OCI-LY7 (cell line): Measurements from ENCODE around the gene NPLOC4. TPM values are rescaled to one million over a fixed set of nuclear protein-coding genes. Genes with fewer than 3 reads are reported as not detected.

Source experiments
- BruUV-seq: library from RNA; stranded (reverse); fragments of 400-500 nt; replicated peaks from 2 replicates; lab custom pipeline; 2021; lab: Mats Ljungman, UMichigan
- CTCF ChIA-PET: fragments of 300-600 bp; sonication (Branson Sonifier 250); formaldehyde crosslinking; loops from one replicate; lab custom pipeline; 2022; ENCODE audit warnings: antibody characterized with exemption; ENCODE audit not compliant: unreplicated experiment; lab: Charles Lee
- POLR2A ChIA-PET: fragments of 300-600 bp; sonication (Branson Sonifier 250); formaldehyde crosslinking; loops from one replicate; lab custom pipeline; 2022; ENCODE audit warnings: antibody characterized with exemption; lab: Charles Lee
- DNase-seq: peaks from one replicate; pipeline ENCODE4 v3.0.0-alpha.2; 2015; ENCODE audit warnings: low spot score
- H2AFZ ChIP-seq: fragments of 200-600 bp; sonication (generic), shearing (Covaris generic); 2 replicates; pipeline ENCODE4 v1.6.1; 2014; ENCODE audit warnings: mild to moderate bottlenecking, antibody characterized with exemption, low read length, moderate library complexity
- H3K27ac ChIP-seq: fragments of 200-600 bp; sonication (generic); 2 replicates; pipeline ENCODE4 v1.5.1; 2014; ENCODE audit warnings: mixed run types, low read depth, mild to moderate bottlenecking, moderate library complexity, low read length, inconsistent platforms; ENCODE audit not compliant: poor library complexity, severe bottlenecking
- H3K36me3 ChIP-seq: fragments of 200-600 bp; sonication (generic); 2 replicates; pipeline ENCODE4 v1.6.1; 2014; ENCODE audit warnings: mild to moderate bottlenecking, antibody characterized with exemption, low read length, moderate library complexity, mixed read lengths; ENCODE audit not compliant: insufficient read depth
- H3K4me1 ChIP-seq: fragments of 200-600 bp; sonication (generic); 2 replicates; pipeline ENCODE4 v1.5.1; 2014; ENCODE audit warnings: mild to moderate bottlenecking, low read length; ENCODE audit not compliant: insufficient read depth, poor library complexity, severe bottlenecking
- H3K4me2 ChIP-seq: fragments of 200-600 bp; sonication (generic); 2 replicates; pipeline ENCODE4 v1.6.1; 2014; ENCODE audit warnings: mild to moderate bottlenecking, low read length
- H3K4me3 ChIP-seq: fragments of 200-600 bp; sonication (generic); 2 replicates; pipeline ENCODE4 v1.5.1; 2014; ENCODE audit warnings: mild to moderate bottlenecking, low read depth, low read length; ENCODE audit not compliant: poor library complexity, severe bottlenecking
- H3K79me2 ChIP-seq: fragments of 200-600 bp; sonication (generic); 2 replicates; pipeline ENCODE4 v1.6.1; 2016; ENCODE audit warnings: low read depth, mild to moderate bottlenecking, low read length, moderate library complexity, mixed read lengths; ENCODE audit not compliant: insufficient read depth
- H3K9me2 ChIP-seq: fragments of 200-600 bp; sonication (generic); 2 replicates; pipeline ENCODE4 v1.6.1; 2016; ENCODE audit warnings: mild to moderate bottlenecking, low read length, mixed read lengths; ENCODE audit not compliant: insufficient read depth
- H3K9me3 ChIP-seq: fragments of 200-600 bp; sonication (generic); 2 replicates; pipeline ENCODE4 v1.6.1; 2014; ENCODE audit warnings: mild to moderate bottlenecking, mixed run types, low read length, mixed read lengths
- H4K20me1 ChIP-seq: fragments of 200-600 bp; sonication (generic); 2 replicates; pipeline ENCODE4 v1.6.1; 2014; ENCODE audit warnings: mild to moderate bottlenecking, antibody characterized with exemption, low read length, moderate library complexity, mixed read lengths; ENCODE audit not compliant: insufficient read depth
- CTCF ChIP-seq: fragments of 200-600 bp; sonication (generic); conservative IDR thresholded peaks from 2 replicates; pipeline ENCODE4 v1.5.1; 2014; ENCODE audit warnings: mild to moderate bottlenecking, antibody characterized with exemption, low read length, moderate library complexity, mixed read lengths
- EZH2phosphoT487 ChIP-seq: fragments of 200-600 bp; sonication (generic); IDR thresholded peaks from 2 replicates; pipeline ENCODE4 v1.6.1; 2018; ENCODE audit warnings: low read depth, borderline replicate concordance, mild to moderate bottlenecking, mixed run types, antibody characterized with exemption, low read length, moderate library complexity, mixed read lengths
- intact Hi-C: fragments of 100-400 bp; cut with micrococcal nuclease; formaldehyde crosslinking; loops from one replicate; pipeline ENCODE4 v1.10.0; 2022; ENCODE audit not compliant: unreplicated experiment
- total RNA-seq, 2 experiments: library from RNA; depleted of rRNA in 1 of 2; stranded (reverse); fragments of >200 nt in 1 of 2; shearing (Covaris generic) in 1 of 2; gene quantifications; 2 replicates each; pipeline ENCODE4 v1.2.3, GENCODE V29; 2014 to 2022

NPLOC4 gene
- total RNA-seq, 2 experiments from 2014 or later: 69.6 to 118 TPM

- Histone ChIP-seq H4K20me1 (no peaks in the 10 kb centered on the region), H3K36me3 (peaks cover 33% of the 10 kb centered on the region), H3K9me2 (no peaks in the 10 kb centered on the region), H3K9me3 (no peaks in the 10 kb centered on the region), H3K79me2 (peaks cover 36% of the 10 kb centered on the region), H2AFZ (no peak overlapping the region), H3K4me2 (no peak overlapping the region), H3K27ac (no peak overlapping the region), H3K4me1 (peaks cover 36% of the 10 kb centered on the region), H3K4me3 (no peak overlapping the region)
- DNase-seq: no peak
- no peak for TF ChIP-seq EZH2phosphoT487
- TF ChIP-seq CTCF: no peak
- ChIA-PET POLR2A (interaction anchor here (0.6 kb wide), 1 partner anchor 474 kb away, joined by 3 read pairs; no protein-coding TSS in a partner anchor), CTCF (no interaction called here)
- BruUV-seq: no TSS peak
- intact Hi-C loops: no loop called here
Observed at GRCh38 chr17:81664051-81664470, 27.1 kb upstream of the NPLOC4 start.

- no peak for TF ChIP-seq CTCF
- TF ChIP-seq EZH2phosphoT487: no peak
- H3K36me3 ChIP-seq: peaks cover 18% of the 10 kb centered on the region
- H3K4me3 ChIP-seq: no peak overlapping the region
- H2AFZ ChIP-seq: no peak overlapping the region
- H4K20me1 ChIP-seq: no peaks in the 10 kb centered on the region
- intact Hi-C loops: no loop called here
- no peaks in the 10 kb centered on the region for H3K9me3 ChIP-seq
- no peaks in the 10 kb centered on the region for H3K9me2 ChIP-seq
- no peak for DNase-seq
- POLR2A ChIA-PET: no interaction called here
- CTCF ChIA-PET: no interaction called here
- H3K79me2 ChIP-seq: peaks cover 17% of the 10 kb centered on the region
- H3K4me2 ChIP-seq: no peak overlapping the region
- H3K27ac ChIP-seq: no peak overlapping the region
- peaks cover 27% of the 10 kb centered on the region for H3K4me1 ChIP-seq
- no TSS peak for BruUV-seq
Observed at GRCh38 chr17:81662002-81662401, 25.1 kb upstream of the NPLOC4 start.

- H2AFZ ChIP-seq: no peak overlapping the region
- H3K9me2 ChIP-seq: no peaks in the 10 kb centered on the region
- POLR2A ChIA-PET: interaction anchor here (0.6 to 0.7 kb wide), 2 partner anchors 8 to 9 kb away, joined by 3 to 4 read pairs; no protein-coding TSS in a partner anchor
- H3K27ac ChIP-seq: no peak overlapping the region
- TF ChIP-seq CTCF (no peak), EZH2phosphoT487 (no peak)
- H3K4me3 ChIP-seq: no peak overlapping the region
- H3K36me3 ChIP-seq: peaks cover 15% of the 10 kb centered on the region
- DNase-seq: no peak
- no peak overlapping the region for H3K4me2 ChIP-seq
- H4K20me1 ChIP-seq: no peaks in the 10 kb centered on the region
- peaks cover 7% of the 10 kb centered on the region; the same call in 1 of the 2 replicates for H3K79me2 ChIP-seq
- intact Hi-C loops: no loop called here
- no peaks in the 10 kb centered on the region for H3K9me3 ChIP-seq
- BruUV-seq: no TSS peak
- H3K4me1 ChIP-seq: peaks cover 26% of the 10 kb centered on the region
- CTCF ChIA-PET: no interaction called here
Observed at GRCh38 chr17:81660441-81660840, 23.5 kb upstream of the NPLOC4 start.
